Frontal cortex (tissue), 4 donors: ENCODE measurements around the gene RWDD2A. TPM values are rescaled to one million over a fixed set of nuclear protein-coding genes. Genes with fewer than 3 reads are reported as not detected.
"Not testable (repeated sequence)": the region's sequence is repeated elsewhere in the genome, so short reads cannot be mapped to it uniquely, and the experiment has no call there.

ENCODE experiments used
- DNase-seq, 2 donors: peaks; one replicate each; pipeline ENCODE4 v3.0.0; 2012; ENCODE audit warnings: low spot score in 2 of 2
- FAIRE-seq: peaks from 2 replicates; lab custom pipeline; 2012; peaks lifted over from hg19 to GRCh38; lab: Jason Lieb, UNC
- total RNA-seq: library from RNA; depleted of rRNA; stranded (reverse); fragments of >200 nt; gene quantifications from one replicate; pipeline ENCODE4 v1.2.3, GENCODE V29; 2014
- donor health status: control.
- donor health status: control.
- donor health status: control.

RWDD2A gene
- total RNA-seq = 11.4 TPM

- FAIRE-seq (no peak), DNase-seq (peak; percentile 98)
Measured at GRCh38 chr6:83192871-83193746, at the start of gene RWDD2A, which contains the start of gene PGM3. TSS of gene RWDD2A (plus strand) at chr6:83193357. CDS start at chr6:83194452, 1,095 bp downstream. TSS of gene PGM3 (minus strand) at chr6:83193265. CDS start at chr6:83191012, 2,253 bp downstream.

DNA sequence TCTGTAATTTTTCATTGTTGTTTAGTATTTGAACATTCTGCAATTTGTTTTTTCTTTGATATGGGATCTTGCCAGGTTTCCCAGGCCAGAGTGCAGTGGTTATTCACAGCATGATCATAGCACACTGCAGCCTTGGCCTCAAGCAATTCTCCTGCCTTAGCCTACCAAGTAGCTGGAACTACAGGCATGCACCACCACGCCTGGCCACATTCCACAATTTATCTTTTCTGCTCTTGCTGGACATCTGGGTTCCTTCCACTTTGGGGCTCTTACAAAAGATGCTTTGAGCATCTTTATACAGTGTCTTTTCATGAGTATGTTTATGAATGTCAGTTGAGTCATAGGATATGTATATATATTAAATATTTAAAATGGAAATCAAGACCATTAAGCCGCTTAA lies 42.0 kb upstream of the RWDD2A start:
- no peak for DNase-seq
- FAIRE-seq = no peak

DNA sequence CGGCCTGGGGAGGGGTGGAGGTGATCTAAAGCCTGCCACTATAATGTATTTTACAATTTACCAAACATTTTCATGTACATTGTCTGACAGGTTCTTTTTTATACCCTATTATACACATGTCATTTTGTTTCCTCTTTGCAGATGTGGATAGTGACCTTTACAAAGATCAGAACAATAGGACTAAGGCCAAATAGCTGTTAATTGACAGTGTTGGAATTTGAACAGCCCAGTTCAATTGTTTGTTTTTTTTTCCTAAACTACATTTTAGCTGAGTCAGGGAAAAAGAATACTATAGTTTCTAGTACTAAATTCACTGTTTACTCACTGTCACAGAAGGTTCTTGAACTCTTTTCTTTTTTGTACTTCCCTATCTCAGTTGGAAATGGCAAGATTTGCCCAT lies 40.2 kb upstream of the RWDD2A start:
- no peak for FAIRE-seq

GRCh38 chr6:83153883-83154521 lies 39.2 kb upstream of the RWDD2A start:
- no peak for FAIRE-seq
- no peak for DNase-seq

More for the DNA sequence above, 40.2 kb upstream of the RWDD2A start:
- no peak for DNase-seq

DNA sequence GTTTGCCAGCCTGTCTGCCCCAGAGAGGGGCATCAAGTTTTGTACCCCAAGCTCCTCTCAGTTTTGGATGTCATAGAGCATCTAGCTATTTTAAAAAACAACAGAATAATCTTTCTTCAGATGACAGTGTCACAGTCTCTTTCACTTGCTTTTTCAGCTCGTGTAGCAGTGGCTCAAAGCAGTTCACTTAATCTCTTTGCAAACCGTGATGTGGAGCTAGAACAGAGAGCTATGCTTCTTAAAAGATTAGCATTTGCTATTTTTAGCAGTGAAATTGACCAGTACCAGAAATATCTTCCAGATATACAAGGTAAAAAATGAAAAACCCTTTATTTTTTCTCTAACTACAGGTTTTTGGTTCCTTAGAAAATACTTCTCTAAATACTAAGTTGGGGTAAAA lies 37.4 kb upstream of the RWDD2A start:
- no peak for DNase-seq

DNA sequence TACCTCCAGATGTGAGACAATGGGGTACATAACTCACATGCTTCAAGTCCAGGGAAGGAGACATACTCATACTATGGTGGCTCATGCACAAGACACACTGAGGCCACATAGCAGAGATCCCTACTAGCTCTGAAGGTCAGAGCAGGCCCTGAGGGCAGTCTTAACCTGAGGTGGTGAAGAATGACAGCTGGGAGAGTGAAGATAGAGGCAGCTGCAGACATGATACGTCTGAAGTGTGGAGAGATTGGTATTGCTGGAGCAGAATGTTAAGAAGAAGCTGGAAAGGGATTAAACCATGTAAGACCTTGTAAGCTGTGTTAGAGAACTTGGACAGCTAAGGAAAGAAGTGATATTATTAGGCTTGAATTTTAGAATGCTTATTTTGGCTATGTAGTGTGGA lies 33.0 kb upstream of the RWDD2A start:
- no peak for DNase-seq
- FAIRE-seq = no peak

More for the DNA sequence above, 37.4 kb upstream of the RWDD2A start:
- no peak for FAIRE-seq

GRCh38 chr6:83167726-83168278 lies 25.4 kb upstream of the RWDD2A start:
- no peak for FAIRE-seq
- DNase-seq = no peak

DNA sequence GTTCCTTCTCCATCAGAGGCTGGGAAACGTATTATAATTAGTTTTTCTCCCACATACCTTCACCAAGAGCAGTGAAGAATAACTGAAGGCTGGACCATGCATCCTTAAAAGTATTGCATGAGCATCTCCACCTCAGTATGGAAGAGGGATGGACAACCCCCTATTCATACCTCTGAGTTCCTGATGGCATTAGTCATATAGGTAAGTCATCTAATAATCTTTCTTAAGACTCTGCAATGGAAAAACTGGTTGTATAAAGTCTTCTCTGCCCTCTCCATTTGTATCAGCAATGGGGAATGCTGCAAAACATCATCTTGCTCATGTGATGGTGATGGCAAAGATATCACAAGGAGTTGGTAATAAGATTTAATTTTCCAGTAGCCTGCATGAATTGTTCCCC lies 24.6 kb upstream of the RWDD2A start:
- DNase-seq = no peak

DNA sequence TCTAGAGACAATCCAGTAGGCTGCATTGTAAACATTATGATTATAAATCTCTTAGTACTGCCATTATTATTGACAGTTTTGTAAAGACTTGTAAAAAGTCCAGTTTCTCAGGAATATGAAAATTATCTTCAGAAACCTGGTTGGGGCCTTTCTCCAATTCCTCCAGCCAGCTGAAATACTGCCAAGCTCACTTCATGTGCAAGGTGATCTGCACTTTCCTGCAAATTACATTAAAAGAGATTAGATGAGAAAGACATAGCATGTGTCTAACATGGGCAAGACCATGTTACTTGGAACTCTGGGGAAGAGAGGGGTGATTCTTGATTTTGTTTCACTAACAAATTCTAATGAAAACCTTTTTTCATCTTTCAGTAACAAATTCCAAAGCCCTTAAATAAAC lies 24.1 kb upstream of the RWDD2A start:
- no peak for FAIRE-seq

More for the DNA sequence above, 24.6 kb upstream of the RWDD2A start:
- no peak for FAIRE-seq

GRCh38 chr6:83169511-83169910 lies 23.6 kb upstream of the RWDD2A start:
- FAIRE-seq (no peak), DNase-seq (no peak)

More for the DNA sequence above, 24.1 kb upstream of the RWDD2A start:
- DNase-seq = no peak

DNA sequence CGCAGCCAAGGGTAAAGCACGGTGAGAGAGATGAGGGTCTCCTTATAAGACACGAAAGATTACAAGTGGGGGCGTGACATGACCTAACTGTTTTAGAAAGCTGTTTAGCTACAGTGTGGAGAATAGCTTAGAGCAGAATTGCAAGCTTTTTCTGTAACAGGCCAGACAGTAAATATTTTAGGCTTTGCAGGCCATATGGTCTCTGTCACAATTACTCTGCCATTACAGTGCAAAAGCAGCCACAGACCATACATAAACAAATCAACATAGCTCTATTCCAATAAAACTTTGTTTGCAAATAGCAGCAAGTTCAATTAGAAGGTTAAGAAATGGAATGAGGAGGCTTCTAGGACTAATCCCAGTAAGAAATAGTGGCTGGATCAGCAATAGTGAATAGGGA lies 16.9 kb upstream of the RWDD2A start:
- no peak for FAIRE-seq
- DNase-seq = no peak

- FAIRE-seq (no peak), DNase-seq (no peak)
Measured at GRCh38 chr6:83180426-83180950, 12.7 kb upstream of the RWDD2A start.

GRCh38 chr6:83182114-83182513 lies 11.0 kb upstream of the RWDD2A start:
- DNase-seq (no peak), FAIRE-seq (no peak)

- FAIRE-seq (no peak), DNase-seq (no peak)
Measured at GRCh38 chr6:83183082-83183828, 9.9 kb upstream of the RWDD2A start.

DNA sequence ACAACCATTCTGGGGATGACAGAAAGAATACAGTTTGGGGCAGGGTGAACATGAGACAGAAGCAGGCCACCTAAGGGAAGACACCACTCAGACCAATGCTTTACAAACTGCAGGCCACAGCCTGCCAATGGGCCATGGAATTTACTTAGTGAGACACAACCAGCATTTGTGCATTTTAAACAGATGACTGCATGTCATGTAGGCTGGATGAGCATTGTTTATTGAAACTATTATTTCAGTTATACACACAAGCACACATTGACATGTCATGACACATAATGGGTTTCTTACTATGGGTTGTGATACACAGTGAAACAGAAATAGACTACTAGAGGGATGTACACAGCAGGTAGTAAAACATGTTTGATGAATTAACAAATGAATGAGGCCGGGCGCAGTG lies 8.1 kb upstream of the RWDD2A start:
- FAIRE-seq (no peak), DNase-seq (no peak)

DNA sequence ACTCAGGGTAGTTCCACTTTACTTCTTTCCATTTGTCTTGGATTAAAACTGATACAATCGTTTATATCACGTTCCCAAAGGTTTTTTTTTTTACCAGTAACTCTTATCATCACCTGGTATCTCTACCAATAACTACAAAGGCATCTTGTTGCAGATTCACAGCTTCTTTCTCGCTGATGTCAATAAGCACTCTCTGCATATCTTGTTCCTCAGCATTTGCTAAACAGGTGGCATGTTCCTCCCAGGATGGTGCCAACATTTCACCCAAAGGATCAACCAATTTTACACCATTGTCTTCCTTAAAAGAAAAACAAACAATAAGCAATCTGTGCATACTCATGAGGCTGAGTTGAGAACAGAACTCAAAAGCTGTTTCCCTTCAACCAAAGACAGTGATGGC lies 4.7 kb upstream of the RWDD2A start:
- DNase-seq (no peak), FAIRE-seq (no peak)

DNA sequence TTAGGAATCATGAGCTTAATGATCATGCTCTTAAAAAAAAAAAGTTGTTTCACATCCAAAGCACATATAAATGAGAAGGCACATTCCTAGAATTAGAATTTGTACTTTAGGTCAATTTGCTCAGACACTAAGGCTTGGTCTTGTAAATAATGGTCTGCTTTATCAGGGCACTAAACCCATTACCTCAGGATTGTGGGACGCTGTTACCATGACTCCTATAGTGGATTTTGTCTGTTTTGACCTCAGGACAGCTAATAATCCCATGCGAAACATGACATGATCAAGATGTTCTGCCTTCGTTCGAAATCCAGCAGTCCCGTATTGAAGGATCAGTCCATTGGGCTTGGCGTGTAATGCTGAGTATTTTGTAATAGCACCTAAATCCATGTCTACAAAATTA lies 2.5 kb upstream of the RWDD2A start:
- FAIRE-seq (no peak), DNase-seq (no peak)

DNA sequence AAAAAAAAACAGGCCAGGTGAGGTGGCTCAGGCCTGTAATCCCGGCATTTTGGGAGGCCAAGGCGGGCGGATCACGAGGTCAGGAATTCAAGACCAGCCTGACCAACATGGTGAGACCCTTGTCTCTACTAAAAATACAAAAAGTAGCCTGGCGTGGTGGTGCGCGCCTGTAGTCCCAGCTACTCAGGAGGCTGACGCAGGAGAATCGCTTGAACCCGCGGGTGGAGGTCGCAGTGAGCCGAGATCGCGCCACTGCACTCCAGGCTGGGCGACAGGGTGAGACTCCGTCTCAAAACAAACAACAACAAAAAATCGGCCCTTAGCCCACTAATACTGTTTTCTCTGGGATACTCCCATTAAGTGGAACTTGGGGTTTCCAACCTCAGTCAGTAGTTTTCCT lies 1.2 kb upstream of the RWDD2A start:
- DNase-seq, FAIRE-seq: not testable (repeated sequence)

DNA sequence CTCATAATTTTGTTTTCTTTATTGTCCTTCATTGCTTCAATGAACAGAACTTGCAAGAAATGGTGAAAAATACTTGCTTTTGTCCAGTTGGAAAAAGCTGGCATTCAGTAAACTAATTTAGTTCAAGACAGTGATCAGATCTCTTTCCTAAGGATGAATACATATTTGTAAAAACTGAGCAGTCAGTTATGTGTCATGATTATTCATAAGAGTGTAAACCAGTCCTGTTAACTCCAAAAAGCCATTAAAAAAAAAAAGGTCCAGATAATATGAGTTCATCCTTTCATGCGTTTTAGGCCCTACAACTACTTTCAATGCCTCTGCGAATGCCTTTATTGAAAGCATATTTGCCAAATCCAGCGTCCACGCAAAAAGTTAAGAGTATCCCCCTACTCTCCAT lies 701 bp upstream of the RWDD2A start:
- FAIRE-seq = no peak
- no peak for DNase-seq
